Stimulated activated naive CD4-positive, alpha-beta T cell (primary cell): ENCODE measurements around the gene KRTAP12-3.
"Not testable (repeated sequence)": the region's sequence is repeated elsewhere in the genome, so short reads cannot be mapped to it uniquely, and the experiment has no call there.

Source experiments
- DNase-seq, 6 experiments: peaks; one replicate each; lab custom pipeline; 2025; lab: John Stamatoyannopoulos, UW

KRTAP12-3 gene

GRCh38 chr21:44650973-44651675 lies 6.6 kb upstream of the KRTAP12-3 start:
- no peak for DNase-seq

GRCh38 chr21:44653123-44653522 lies 4.6 kb upstream of the KRTAP12-3 start:
- DNase-seq, result no peak

GRCh38 chr21:44653656-44654575 lies 3.8 kb upstream of the KRTAP12-3 start:
- DNase-seq, result peak; percentile 41 to 80 (median 65)

- peak in 3 of 6 experiments; percentile 23 to 41 (median 35) for DNase-seq
Measured at GRCh38 chr21:44654576-44655175, 3.1 kb upstream of the KRTAP12-3 start, which contains the start of gene KRTAP12-4. KRTAP12-4 (minus strand) TSS chr21:44654659; CDS start chr21:44654614, 45 bp downstream.

- no peak for DNase-seq
Measured at GRCh38 chr21:44656868-44657267, 864 bp upstream of the KRTAP12-3 start.

- DNase-seq, result no peak
Measured at GRCh38 chr21:44658541-44658910, 794 bp downstream of the KRTAP12-3 start.

- DNase-seq, result peak in 3 of 6 experiments; percentile 40 to 59 (median 47)
Measured at GRCh38 chr21:44658913-44659595, 1.3 kb downstream of the KRTAP12-3 start.

- not testable (repeated sequence) for DNase-seq
Measured at GRCh38 chr21:44661567-44661966, 3.8 kb downstream of the KRTAP12-3 start.

- no peak for DNase-seq
Measured at GRCh38 chr21:44664691-44665090, 7.0 kb downstream of the KRTAP12-3 start.

- no peak for DNase-seq
Measured at GRCh38 chr21:44666401-44667320, 8.9 kb downstream of the KRTAP12-3 start, which contains the start of gene KRTAP12-2. KRTAP12-2 (minus strand) TSS chr21:44666927; CDS start chr21:44666886, 41 bp downstream.

- no peak for DNase-seq
Measured at GRCh38 chr21:44667612-44668011, 9.9 kb downstream of the KRTAP12-3 start.

- no peak for DNase-seq
Measured at GRCh38 chr21:44670642-44671432, 13.1 kb downstream of the KRTAP12-3 start.

GRCh38 chr21:44671911-44672310 lies 14.2 kb downstream of the KRTAP12-3 start:
- DNase-seq, result no peak

GRCh38 chr21:44677881-44678280 lies 20.1 kb downstream of the KRTAP12-3 start:
- DNase-seq, result no peak

- no peak for DNase-seq
Measured at GRCh38 chr21:44681152-44681551, 23.4 kb downstream of the KRTAP12-3 start.

- DNase-seq, result no peak
Measured at GRCh38 chr21:44681861-44682579, 24.3 kb downstream of the KRTAP12-3 start, which contains the start of gene KRTAP12-1. KRTAP12-1 (minus strand) TSS chr21:44682163; CDS start chr21:44682123, 40 bp downstream.

GRCh38 chr21:44682580-44683151 lies 24.9 kb downstream of the KRTAP12-3 start:
- no peak for DNase-seq

- no peak for DNase-seq
Measured at GRCh38 chr21:44684077-44684476, 26.3 kb downstream of the KRTAP12-3 start.

GRCh38 chr21:44684483-44684882 lies 26.8 kb downstream of the KRTAP12-3 start:
- DNase-seq, result no peak
